Stimulated activated CD8-positive, alpha-beta memory T cell treated with anti-CD3 and anti-CD28 coated beads, Interleukin-12 subunit alpha, Interleukin-12 subunit beta, amount 100 ng/mL, for 24 hours (primary cell): ENCODE results near the gene IGIP.
A peak's percentile ranks its signal among the peaks of the same experiment; 100 is the strongest.

Source experiments
- DNase-seq: peaks from one replicate; pipeline ENCODE4 v3.0.0-alpha.2; 2020; ENCODE audit errors: extremely low read depth

IGIP gene

GRCh38 chr5:140125637-140126036, at the start of gene IGIP:
Gene IGIP (plus strand): TSS chr5:140125937. CDS start chr5:140128477, 2,540 bp downstream.
- no peak for DNase-seq

- no peak for DNase-seq
Measured at GRCh38 chr5:140076142-140076541, 49.6 kb upstream of the IGIP start.

- DNase-seq, result no peak
Measured at GRCh38 chr5:140076788-140077187, 48.9 kb upstream of the IGIP start.

GRCh38 chr5:140083120-140083519, 42.6 kb upstream of the IGIP start:
- no peak for DNase-seq

GRCh38 chr5:140083650-140084049, 42.1 kb upstream of the IGIP start:
- DNase-seq, result no peak

GRCh38 chr5:140084541-140084940, 41.2 kb upstream of the IGIP start:
- no peak for DNase-seq

- no peak for DNase-seq
Measured at GRCh38 chr5:140090251-140090650, 35.5 kb upstream of the IGIP start.

- no peak for DNase-seq
Measured at GRCh38 chr5:140093179-140093578, 32.6 kb upstream of the IGIP start.

GRCh38 chr5:140093866-140094265, 31.9 kb upstream of the IGIP start:
- no peak for DNase-seq

GRCh38 chr5:140094889-140095288, 30.8 kb upstream of the IGIP start:
- no peak for DNase-seq

GRCh38 chr5:140101179-140101578, 24.6 kb upstream of the IGIP start:
- DNase-seq, result no peak

GRCh38 chr5:140103154-140103553, 22.6 kb upstream of the IGIP start:
- no peak for DNase-seq

GRCh38 chr5:140104100-140104499, 21.6 kb upstream of the IGIP start:
- DNase-seq, result no peak

- DNase-seq, result no peak
Measured at GRCh38 chr5:140106101-140106500, 19.6 kb upstream of the IGIP start.

- no peak for DNase-seq
Measured at GRCh38 chr5:140106805-140107311, 18.9 kb upstream of the IGIP start.

GRCh38 chr5:140107312-140108092, 18.2 kb upstream of the IGIP start:
- DNase-seq, result peak; percentile 83

- DNase-seq, result no peak
Measured at GRCh38 chr5:140108093-140109017, 17.4 kb upstream of the IGIP start.

- no peak for DNase-seq
Measured at GRCh38 chr5:140109018-140109758, 16.5 kb upstream of the IGIP start.

- no peak for DNase-seq
Measured at GRCh38 chr5:140109759-140110645, 15.7 kb upstream of the IGIP start.

GRCh38 chr5:140110646-140110957, 15.1 kb upstream of the IGIP start:
- DNase-seq, result no peak
